A549 (cell line): Measurements from ENCODE around the gene SYTL3.

Experiments used
- CBX8 ChIP-seq: fragments of 200-600 bp; sonication (generic); IDR thresholded peaks from 2 replicates; pipeline ENCODE4 v1.6.1; 2016
- CTCF ChIP-seq: fragments of >200 bp; sonication (Bioruptor Twin); formaldehyde crosslinking; IDR thresholded peaks from 3 replicates; pipeline ENCODE4 v1.5.1; 2016
- ELK1 ChIP-seq: fragments of 150-350 bp; IDR thresholded peaks from 2 replicates; pipeline ENCODE4 v1.6.1; 2014; ENCODE audit warnings: low read depth, mild to moderate bottlenecking, low read length
- HDAC2 ChIP-seq: fragments of 200-600 bp; sonication (generic); IDR thresholded peaks from 2 replicates; pipeline ENCODE4 v1.6.1; 2016
- KDM5A ChIP-seq: fragments of 200-600 bp; sonication (generic); IDR thresholded peaks from 2 replicates; pipeline ENCODE4 v1.6.1; 2016; ENCODE audit warnings: antibody characterized with exemption, mild to moderate bottlenecking
- MYC ChIP-seq: IDR thresholded peaks from 2 replicates; pipeline ENCODE4 v1.6.1; 2012; ENCODE audit warnings: mild to moderate bottlenecking, inconsistent platforms, low read length, improper control_type of control experiment, borderline replicate concordance
- NR3C1 ChIP-seq: fragments of >200 bp; sonication (Bioruptor Twin); formaldehyde crosslinking; IDR thresholded peaks from 3 replicates; pipeline ENCODE4 v1.6.1; 2017
- PHF8 ChIP-seq: fragments of 200-600 bp; sonication (generic); IDR thresholded peaks from 2 replicates; pipeline ENCODE4 v1.6.1; 2016; ENCODE audit warnings: low read depth, mild to moderate bottlenecking, antibody characterized with exemption, moderate library complexity, borderline replicate concordance
- POLR2A ChIP-seq: IDR thresholded peaks from 2 replicates; pipeline ENCODE4 v1.6.1; 2012; ENCODE audit warnings: mild to moderate bottlenecking, low read length

- TF ChIP-seq PHF8 (no peak), CTCF (no peak), NR3C1 (no peak), POLR2A (no peak), MYC (no peak), ELK1 (no peak), KDM5A (no peak), CBX8 (no peak), HDAC2 (no peak)
These were observed 109.2 kb downstream of the SYTL3 start for GRCh38 chr6:158758941-158759479.
